HG02973 (cell line): Measurements from ENCODE around the gene ZDHHC13.

Experiments used
- ATAC-seq: cut with Tn5 transposase; IDR thresholded peaks from one replicate; pipeline ENCODE4 v1.9.1; 2021; ENCODE audit warnings: moderate library complexity; ENCODE audit not compliant: unreplicated experiment

Gene ZDHHC13, protein sequence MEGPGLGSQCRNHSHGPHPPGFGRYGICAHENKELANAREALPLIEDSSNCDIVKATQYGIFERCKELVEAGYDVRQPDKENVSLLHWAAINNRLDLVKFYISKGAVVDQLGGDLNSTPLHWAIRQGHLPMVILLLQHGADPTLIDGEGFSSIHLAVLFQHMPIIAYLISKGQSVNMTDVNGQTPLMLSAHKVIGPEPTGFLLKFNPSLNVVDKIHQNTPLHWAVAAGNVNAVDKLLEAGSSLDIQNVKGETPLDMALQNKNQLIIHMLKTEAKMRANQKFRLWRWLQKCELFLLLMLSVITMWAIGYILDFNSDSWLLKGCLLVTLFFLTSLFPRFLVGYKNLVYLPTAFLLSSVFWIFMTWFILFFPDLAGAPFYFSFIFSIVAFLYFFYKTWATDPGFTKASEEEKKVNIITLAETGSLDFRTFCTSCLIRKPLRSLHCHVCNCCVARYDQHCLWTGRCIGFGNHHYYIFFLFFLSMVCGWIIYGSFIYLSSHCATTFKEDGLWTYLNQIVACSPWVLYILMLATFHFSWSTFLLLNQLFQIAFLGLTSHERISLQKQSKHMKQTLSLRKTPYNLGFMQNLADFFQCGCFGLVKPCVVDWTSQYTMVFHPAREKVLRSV

DNA sequence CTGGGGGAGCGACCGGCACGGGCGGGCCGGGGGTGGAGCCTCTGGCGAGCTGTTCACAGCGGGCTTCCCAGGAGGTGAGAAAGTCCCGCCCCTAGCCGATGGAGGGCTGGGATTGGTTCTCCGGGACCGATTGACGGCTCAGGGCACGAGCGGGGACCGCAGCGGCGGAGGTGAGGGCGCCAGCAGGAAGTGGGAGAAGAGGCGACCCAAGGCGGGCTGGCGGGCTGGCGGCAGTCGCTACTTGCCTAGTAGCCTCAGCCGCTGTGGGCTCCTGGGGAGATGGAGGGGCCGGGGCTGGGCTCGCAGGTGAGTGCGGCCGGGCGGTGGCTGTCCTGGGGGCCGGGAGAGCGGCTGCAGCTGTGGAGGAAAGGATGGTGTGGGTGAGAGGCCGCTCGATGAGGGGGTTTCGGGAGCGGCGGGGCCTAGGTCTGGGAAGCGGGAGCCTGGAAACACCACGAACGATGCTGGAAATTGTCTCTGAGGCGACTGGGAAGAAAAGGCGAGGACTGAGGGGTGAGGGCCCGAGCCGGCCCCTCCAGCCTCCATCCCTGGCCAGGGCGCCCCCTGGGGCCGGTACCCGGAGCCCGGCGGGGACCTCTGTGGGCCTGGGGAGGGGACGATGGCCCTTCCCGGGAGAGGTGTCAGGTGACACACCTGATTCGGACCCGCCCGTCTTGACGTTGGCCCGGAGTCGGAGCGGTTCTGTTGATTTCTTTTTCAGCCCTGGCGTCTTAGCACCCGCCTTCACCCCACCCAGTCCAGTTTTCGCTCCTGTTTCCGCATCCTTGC lies at the start of gene ZDHHC13:
TSS of gene ZDHHC13 (plus strand) at position 198 of the 789 bp plus-strand sequence. CDS start at position 280, 82 bp downstream.
- peak; percentile 99 for ATAC-seq

DNA sequence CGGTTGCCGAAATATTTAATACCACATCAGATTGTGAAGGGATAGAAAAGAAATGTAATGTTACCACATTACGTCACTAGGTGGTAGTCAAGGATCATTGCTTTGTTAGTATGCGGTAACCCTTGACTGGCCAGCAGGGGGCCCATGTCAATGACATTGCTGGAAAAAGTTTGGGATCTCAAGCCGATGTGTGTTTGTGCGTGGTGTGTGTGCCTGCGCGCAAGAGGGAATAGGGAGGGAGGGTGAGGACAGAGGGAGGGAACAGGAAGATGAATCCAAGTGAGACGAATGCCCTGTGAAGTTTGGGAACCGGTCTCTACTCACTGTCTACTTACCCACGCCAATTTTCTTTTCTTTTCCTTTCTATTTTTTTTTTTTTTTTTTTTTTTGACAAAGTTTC lies 45.7 kb upstream of the ZDHHC13 start:
- peak; percentile 99 for ATAC-seq

GRCh38 chr11:19072464-19072863 lies 44.5 kb upstream of the ZDHHC13 start:
- ATAC-seq = no peak

- no peak for ATAC-seq
Measured at GRCh38 chr11:19073454-19074415, 43.2 kb upstream of the ZDHHC13 start.

DNA sequence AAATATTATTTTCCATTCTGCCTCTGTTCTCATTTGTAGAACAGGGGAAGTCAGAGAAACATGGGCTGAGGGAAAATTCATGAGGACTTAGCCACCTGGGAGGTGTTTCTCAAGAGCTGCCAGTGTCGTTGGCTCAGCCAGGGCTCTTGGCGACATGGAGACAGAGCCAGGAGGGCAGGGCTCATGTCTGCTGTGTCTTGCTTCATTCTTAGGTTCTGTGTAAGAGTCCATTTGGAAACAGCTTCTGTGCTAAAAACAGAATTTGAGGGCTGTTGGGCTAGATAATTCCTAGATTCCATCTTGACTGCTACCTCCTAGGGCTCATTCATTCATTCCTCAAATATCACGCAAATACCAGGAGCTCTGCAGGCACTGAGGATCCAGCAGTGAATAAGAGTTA lies 41.3 kb upstream of the ZDHHC13 start:
- no peak for ATAC-seq

DNA sequence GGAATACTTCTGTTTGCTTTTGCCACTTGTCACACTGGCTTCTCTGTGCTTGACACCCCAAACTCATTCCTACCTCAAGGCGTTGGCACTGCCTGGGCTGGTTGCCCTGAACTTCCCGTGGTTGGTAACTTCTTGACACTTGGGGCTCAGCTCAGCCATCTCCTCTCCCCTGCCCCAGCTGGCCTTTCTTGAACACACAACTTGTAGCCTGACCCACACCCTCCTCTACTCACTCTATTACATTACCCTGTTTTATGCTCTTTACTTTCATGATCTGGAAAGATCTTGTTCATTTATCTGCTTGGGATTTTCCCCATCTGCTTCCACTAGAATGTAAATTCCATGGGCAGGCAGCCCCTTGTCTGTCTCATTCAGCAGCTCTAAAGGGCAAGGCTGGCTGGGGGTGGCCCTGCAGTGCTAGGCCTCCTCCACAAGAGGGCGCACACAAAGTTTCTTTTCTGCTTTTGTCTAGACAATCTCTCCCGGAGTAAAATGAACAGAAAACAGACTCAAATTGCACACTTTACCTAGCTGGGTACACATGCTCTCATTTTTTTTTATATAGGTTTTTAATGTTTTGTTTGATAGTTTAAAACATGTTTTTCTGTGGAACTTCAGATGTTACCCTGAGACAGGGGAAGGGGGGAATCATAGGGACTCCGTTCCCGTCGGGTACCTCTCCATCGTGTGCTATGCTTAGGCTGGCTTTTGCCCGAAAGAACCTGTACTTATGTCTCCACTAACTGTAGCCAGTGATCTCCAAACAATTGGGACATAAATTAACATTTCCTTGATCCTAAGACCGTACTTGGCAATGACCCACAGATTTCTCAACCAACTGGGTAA lies 40.0 kb upstream of the ZDHHC13 start:
- ATAC-seq = no peak

- ATAC-seq = no peak
Measured at GRCh38 chr11:19077965-19078364, 39.0 kb upstream of the ZDHHC13 start.

GRCh38 chr11:19079643-19080440 lies 37.1 kb upstream of the ZDHHC13 start:
- no peak for ATAC-seq

DNA sequence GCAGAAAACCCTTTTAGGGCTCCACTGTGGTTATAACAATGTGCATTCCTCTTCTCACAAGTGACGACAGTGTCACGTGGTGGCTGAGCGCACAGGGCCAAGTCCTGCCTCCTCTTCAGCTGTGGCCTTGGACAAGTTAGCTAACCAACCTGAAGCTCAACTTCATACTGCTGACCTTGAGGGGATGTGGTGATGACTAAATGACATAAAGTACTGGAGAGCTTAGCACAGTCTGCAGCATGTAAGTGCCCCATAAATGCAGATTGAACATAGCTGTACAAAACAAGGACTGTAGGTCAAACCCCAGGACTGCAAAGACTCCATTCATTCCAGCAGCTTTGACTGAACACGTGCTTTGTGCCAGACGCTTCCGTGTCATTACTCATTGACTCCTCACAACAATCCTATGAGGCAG lies 36.4 kb upstream of the ZDHHC13 start:
- no peak for ATAC-seq

DNA sequence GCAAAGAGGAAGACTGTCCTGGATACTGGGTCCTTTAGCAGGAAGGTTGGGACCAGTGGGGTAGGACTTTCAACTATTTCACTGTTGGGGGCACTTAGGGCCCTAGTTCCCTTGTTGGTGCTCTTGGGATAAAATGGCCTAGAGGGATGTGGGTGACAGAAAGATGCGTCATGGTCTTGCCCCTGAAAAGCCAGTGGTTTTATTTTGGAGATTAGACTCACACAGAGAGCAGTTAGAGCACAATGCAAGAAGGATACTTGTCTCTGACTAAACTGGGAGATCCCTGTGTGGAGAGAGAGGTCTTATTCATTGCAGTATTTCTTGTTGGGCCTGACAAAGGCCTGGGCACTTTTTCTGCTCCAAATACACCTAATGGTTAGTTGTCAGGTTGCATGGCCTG lies 33.8 kb upstream of the ZDHHC13 start:
- ATAC-seq = no peak

- no peak for ATAC-seq
Measured at GRCh38 chr11:19084661-19085315, 32.2 kb upstream of the ZDHHC13 start.

GRCh38 chr11:19087658-19088057 lies 29.3 kb upstream of the ZDHHC13 start:
- no peak for ATAC-seq

- ATAC-seq = no peak
Measured at GRCh38 chr11:19088791-19089190, 28.2 kb upstream of the ZDHHC13 start.

GRCh38 chr11:19089421-19089820 lies 27.5 kb upstream of the ZDHHC13 start:
- no peak for ATAC-seq

DNA sequence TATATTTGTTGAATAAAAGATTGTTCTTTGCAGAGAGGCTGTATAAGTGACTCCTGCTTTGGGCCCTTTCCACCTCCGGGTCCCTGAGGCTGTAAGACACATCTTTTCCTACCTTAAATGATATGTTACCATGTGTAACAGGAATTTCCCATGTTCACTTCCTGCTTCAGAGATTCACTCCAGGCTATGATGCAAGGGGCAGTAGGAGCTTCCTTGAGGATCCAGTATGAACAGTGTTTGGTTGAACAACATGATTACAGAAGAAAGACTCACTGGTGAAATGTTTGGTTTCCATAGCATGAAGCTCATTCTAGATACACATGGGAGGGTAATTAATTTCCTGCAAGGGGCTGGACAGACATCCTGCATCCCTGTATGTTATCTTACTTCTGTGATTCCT lies 25.6 kb upstream of the ZDHHC13 start:
- no peak for ATAC-seq

DNA sequence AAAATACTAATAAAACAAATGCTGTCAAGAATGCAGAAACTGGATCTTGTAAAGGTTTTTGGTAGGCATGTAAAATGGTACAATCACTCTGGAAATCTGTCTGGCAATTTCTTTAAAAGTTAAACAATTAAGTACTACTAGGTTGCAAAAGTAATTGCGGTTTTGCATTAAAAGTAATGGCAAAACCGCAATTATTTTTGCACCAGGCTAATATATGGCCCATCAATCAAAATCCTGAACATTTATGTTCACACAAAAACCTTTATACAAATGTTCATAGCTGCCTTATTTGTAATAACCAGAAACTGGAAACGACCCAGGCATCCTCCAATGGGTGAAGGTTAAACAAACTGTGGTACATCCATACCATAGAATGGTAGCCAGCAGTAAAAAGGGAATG lies 24.6 kb upstream of the ZDHHC13 start:
- no peak for ATAC-seq

- ATAC-seq = no peak
Measured at GRCh38 chr11:19092850-19093249, 24.1 kb upstream of the ZDHHC13 start.

- ATAC-seq = no peak
Measured at GRCh38 chr11:19093976-19094375, 23.0 kb upstream of the ZDHHC13 start.
